GM21381 (cell line): ENCODE results near the gene KRTAP5-11.
"Not testable (repeated sequence)": the region's sequence is repeated elsewhere in the genome, so short reads cannot be mapped to it uniquely, and the experiment has no call there.

Source experiments
- ATAC-seq: cut with Tn5 transposase; IDR thresholded peaks from one replicate; pipeline ENCODE4 v1.9.1; 2021; ENCODE audit warnings: mild to moderate bottlenecking, moderate library complexity; ENCODE audit not compliant: unreplicated experiment

Gene KRTAP5-11

DNA sequence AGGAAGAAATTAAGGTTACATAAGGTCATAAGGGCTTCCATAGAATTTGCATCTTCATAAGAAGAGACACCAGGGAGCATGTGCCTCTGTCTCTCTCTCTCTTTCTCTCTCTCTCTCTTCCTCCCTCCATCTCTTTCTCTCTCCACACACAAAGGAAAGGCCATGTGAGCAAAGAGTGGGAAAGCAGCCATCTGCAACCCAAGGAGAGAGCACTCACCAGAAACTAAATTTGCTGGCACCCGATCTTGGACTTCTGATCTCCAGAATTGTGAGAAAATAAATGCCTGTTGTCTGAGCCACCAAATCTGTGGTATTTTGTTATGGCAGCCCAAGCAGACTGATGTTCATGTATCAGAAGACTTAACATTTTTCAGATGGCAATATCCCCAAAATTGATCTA is 23.7 kb downstream of the KRTAP5-11 start:
- no peak for ATAC-seq

DNA sequence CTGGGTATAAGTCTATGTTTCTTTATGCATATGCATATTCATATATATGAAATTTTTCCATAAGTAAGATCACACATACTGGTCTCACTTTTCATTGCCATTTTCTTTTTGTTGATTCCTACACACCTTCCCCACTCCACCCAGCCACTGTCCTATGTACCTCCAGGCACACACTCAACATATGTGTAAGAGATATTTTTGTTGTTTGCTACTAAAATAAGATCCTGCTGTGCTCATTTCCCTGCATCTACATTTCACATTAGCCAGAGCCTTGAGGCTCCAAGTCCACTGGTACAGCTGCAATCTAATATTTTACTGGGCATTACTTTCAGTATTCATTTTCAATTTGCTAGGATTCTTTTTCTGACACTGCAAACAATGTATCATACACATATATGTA is 25.4 kb downstream of the KRTAP5-11 start:
- no peak for ATAC-seq

- ATAC-seq, result no peak
Measured at GRCh38 chr11:71556018-71556417, 26.7 kb downstream of the KRTAP5-11 start.

- ATAC-seq, result no peak
Measured at GRCh38 chr11:71555508-71555907, 27.2 kb downstream of the KRTAP5-11 start.

DNA sequence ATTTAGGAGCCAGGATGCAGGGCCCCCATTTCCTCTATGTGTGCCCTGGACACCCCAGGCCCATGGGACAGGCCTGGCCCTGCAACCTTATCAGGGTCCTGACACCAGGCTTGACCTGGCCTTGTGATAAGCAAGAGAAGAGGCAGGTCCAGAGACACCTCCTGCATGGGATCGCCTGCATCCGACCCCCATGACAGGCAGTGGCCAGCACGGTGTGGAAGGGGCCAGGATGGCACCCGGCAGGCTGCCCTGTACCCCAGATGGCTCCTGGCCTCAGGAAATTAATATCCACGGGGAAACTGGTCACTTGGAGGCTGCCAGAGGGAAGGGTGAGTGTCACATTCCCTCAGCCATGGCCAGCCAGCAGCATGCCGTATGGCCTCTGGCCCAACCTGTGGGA is 27.7 kb downstream of the KRTAP5-11 start:
- ATAC-seq, result no peak

DNA sequence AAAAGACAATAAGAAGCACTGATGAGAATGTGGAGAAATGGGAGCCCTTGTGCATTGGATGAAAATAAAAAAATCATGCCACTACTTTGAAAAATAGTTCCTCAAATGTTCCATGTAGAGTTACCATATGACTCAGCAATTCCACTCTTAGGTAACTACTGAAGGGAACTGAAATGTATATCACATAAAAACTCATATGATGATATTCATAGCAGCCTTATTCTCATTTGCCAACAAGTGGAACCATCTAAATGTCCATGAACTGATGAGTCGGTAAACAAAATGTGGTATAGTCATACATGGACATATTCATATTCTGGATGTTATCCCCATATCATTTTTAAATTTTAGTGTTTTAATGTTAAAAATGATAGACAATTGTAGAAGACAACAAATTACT is 31.0 kb downstream of the KRTAP5-11 start:
- no peak for ATAC-seq

DNA sequence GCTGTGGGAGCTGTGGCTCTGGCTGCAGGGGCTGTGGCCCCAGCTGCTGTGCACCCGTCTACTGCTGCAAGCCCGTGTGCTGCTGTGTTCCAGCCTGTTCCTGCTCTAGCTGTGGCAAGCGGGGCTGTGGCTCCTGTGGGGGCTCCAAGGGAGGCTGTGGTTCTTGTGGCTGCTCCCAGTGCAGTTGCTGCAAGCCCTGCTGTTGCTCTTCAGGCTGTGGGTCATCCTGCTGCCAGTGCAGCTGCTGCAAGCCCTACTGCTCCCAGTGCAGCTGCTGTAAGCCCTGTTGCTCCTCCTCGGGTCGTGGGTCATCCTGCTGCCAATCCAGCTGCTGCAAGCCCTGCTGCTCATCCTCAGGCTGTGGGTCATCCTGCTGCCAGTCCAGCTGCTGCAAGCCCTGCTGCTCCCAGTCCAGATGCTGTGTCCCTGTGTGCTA is 33.9 kb downstream of the KRTAP5-11 start:
- ATAC-seq, result no peak

DNA sequence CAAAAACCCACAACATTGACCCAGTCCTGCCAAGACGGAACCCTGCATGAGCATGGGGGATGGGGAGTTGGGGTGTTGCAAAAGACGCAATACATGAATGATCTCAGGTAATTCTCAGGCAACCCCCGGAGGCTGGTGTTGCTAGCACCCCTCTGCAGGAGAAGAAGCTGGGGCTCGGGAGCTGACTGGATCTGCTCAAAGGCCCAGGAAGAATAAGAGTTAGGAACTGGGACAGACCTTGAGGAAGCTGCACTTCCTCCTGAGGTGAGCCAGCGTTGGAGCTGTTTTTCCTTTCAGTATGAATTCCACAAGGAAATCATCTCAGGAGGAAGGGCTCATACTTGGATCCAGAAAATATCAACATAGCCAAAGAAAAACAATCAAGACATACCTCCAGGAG is 34.6 kb downstream of the KRTAP5-11 start, which contains the start of gene KRTAP5-9:
KRTAP5-9 (plus strand) TSS at position 301 of the 400 bp plus-strand sequence. CDS start 238 bp downstream, outside the sequence.
- ATAC-seq, result no peak

DNA sequence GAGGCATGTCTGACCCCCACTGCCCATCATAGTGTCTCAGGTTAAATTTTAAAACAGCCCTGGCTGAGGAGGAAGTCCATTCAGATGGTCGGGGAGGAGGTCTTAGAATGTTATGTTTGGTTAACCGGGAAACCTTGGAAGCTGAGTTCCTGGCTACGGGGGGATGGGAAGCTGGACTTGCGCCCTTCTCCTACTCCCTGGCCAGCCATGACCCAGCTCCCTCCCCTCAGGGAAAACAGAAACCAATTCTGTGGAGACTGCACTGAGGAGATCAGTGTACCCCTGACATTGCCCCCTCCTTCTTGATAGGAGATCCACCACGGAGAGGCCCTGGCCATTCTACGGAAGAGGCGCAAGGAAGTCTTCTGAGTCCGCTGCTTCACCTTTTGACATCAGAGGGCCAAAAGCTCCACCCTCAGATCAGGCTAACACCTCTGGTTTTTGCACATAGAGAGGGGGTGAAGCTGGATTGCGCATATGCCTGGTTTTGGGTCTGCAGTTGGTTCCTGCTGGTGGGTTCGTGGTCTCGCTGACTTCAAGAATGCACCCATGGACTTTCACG is 37.2 kb downstream of the KRTAP5-11 start:
- no peak for ATAC-seq

GRCh38 chr11:71544525-71545214 is 38.0 kb downstream of the KRTAP5-11 start:
- no peak for ATAC-seq

- ATAC-seq, result no peak
Measured at GRCh38 chr11:71543866-71544265, 38.8 kb downstream of the KRTAP5-11 start.

DNA sequence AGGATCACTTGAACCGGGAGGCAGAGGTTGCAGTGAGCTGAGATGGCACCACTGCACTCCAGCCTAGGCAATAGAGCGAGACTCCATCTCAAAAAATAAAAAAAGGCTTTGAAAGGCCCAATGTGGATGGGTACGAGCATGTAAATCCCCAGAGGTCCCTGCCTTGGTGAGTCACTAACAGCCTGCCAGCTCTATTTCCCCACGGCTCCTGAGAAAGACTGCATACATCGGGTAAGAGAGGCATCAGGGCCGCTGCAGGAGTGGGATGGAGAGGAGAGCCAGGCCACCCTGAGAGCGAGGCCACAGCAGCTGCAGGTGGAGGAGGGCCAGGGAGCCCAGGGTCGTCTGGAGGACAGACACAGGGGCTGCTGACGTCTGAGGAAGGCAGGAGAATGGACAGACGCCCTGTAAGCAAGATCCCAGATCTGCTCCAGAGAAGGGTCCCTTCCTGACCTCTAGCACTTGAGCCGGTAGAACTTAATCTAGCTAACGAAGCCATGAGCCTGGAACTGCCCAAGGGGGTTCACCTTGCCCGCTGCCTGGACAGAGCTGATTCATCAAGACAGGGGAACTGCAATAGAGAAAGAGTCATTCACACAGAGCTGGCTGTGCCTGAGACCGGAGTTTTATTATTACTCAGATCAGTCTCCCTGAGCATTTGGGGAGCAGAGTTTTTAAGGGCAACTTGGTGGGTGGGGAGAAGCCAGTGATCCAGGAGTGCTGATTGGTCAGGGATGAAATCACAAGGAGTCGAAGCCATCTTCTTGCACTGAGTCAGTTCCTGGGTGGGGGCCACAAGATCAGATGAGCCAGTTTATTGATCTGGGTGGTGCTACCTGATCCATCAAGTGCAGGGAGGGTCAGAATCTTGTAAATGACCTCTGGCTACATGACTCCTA is 39.5 kb downstream of the KRTAP5-11 start:
- ATAC-seq, result no peak

DNA sequence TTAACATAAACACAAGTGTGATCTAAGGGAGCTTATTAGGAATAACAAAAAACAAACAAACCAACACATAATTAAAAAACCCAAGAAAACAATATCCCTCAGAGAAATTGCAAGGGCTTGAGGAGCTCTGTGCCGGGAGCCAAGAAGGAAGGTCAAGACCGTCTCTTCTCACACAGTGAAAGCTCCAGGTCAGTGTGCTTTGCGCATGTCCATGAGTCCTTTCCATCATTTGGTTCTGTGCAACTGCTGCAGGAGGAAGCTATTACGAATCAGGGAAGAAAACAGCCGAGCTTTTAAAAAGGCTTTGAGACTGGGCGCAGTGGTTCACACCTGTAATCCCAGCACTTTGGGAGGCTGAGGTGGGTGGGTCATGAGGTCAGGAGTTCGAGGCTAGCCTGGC is 40.3 kb downstream of the KRTAP5-11 start:
- ATAC-seq, result no peak

DNA sequence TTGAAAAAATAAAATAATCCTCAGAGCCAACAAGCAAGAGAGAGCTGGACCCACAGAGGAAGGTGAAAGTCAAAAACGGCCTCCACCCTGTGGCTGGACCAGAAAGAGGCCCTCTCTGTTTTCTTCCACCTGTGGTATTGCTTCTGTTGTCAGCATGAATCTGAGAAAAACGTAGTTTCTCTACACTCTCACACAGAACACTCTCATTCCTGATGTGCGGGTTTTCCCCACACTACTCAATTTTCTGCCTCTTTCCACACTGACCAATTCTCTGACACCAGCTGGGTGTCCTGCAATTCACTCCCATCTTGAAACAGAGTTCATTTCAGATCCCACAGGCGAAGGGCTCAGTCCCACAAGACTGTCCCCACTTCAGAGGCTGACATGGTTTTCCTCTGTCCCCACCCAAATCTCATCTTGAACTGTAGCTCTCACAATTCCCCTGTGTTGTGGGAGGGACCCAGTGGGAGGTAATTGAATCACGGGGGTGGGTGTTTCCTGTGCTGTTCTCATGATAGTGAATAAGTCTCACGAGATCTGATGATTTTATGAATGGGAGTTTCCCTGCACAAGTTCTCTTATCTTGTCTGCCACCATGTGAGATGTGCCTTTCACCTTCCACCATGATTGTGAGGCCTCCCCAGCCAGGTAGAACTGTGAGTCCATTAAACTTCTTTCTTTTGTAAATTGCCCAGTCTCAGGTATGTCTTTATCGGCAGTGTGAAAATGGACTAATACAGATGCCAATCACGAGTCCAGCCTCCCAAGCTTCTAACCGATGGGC is 42.0 kb downstream of the KRTAP5-11 start:
- not testable (repeated sequence) for ATAC-seq

DNA sequence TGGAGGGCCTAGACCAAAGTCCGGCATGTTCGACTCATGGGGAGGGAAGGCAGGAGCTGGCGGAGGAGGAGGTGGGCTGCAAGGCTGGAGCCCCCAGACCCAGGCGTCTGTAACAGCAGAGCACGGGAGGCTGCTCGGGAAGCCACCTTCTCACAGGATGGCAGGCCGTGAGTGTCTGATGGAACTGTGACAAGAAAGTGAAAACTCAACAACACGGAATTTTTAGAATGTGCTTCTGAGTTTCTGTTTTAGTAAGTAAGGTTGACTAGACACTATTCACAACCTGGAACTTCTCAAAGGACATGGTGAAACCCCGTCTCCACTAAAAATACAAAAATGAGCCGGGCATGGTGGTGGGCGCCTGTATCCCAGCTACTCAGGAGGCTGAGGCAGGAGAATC is 42.7 kb downstream of the KRTAP5-11 start:
- ATAC-seq, result not testable (repeated sequence)

DNA sequence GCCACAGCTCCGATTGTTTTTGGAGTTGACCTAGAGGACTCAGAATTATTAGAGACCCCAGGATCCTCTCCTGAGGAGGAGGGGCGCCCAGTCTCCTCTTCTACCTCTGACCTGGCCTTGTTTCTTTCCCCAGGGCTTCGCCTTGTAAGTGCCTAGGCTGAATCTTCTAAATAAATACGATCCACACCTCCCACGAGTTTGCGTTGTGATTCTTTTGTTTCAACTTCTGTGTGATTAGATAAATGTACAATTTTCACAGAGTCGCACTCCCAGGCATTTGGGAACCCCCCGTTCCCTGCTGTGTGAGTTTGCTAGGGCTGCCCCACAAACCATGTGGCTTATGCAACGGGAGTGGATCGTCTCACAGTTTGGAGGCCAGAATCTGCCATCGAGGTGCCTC is 43.7 kb downstream of the KRTAP5-11 start:
- ATAC-seq, result no peak

GRCh38 chr11:71538666-71538990 is 44.0 kb downstream of the KRTAP5-11 start:
- ATAC-seq, result no peak

DNA sequence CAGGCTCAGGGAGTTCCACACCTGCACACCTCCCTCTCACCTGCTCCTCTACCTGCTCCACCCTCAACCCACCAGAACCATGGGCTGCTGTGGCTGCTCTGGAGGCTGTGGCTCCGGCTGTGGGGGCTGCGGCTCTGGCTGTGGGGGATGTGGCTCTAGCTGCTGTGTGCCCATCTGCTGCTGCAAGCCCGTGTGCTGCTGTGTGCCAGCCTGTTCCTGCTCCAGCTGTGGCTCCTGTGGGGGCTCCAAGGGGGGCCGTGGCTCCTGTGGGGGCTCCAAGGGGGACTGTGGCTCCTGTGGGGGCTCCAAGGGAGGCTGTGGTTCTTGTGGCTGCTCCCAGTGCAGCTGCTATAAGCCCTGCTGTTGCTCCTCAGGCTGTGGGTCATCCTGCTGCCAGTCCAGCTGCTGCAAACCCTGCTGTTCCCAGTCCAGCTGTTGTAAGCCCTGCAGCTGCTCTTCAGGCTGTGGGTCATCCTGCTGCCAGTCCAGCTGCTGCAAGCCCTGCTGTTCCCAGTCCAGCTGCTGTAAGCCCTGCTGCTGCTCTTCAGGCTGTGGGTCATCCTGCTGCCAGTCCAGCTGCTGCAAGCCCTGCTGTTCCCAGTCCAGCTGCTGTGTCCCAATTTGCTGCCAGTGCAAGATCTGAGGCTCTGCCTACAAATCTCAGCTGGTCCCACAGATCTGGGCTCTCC is 44.6 kb downstream of the KRTAP5-11 start, which contains the start of gene KRTAP5-8:
KRTAP5-8 (plus strand) TSS at position 49 of the 689 bp plus-strand sequence; CDS start at position 80, 31 bp downstream.
- ATAC-seq, result not testable (repeated sequence)

GRCh38 chr11:71537537-71537936 is 45.1 kb downstream of the KRTAP5-11 start:
- no peak for ATAC-seq

- ATAC-seq, result no peak
Measured at GRCh38 chr11:71535825-71536224, 46.9 kb downstream of the KRTAP5-11 start.
